SU-DHL-6 (cell line): ENCODE measurements around the gene SMAD6.

ENCODE experiments used
- H2AFZ ChIP-seq: fragments of 200-600 bp; sonication (generic); 2 replicates; pipeline ENCODE4 v1.6.1; 2014; ENCODE audit warnings: low read depth, mild to moderate bottlenecking, moderate library complexity, mixed read lengths, antibody characterized with exemption, low read length; ENCODE audit not compliant: severe bottlenecking
- H3F3A ChIP-seq: fragments of 200-600 bp; shearing (Covaris generic); 2 replicates; pipeline ENCODE4 v1.6.0; 2016; ENCODE audit warnings: antibody characterized with exemption, mild to moderate bottlenecking; ENCODE audit not compliant: insufficient read depth
- H3K27ac ChIP-seq: fragments of 200-600 bp; sonication (generic); 2 replicates; pipeline ENCODE4 v1.5.1; 2016; ENCODE audit warnings: low read depth, mild to moderate bottlenecking, low read length, moderate library complexity, mixed read lengths
- H3K27me3 ChIP-seq: fragments of 200-600 bp; sonication (generic), shearing (Covaris generic); 2 replicates; pipeline ENCODE4 v1.6.0; 2014; ENCODE audit warnings: mild to moderate bottlenecking, low read length
- H3K36me3 ChIP-seq: fragments of 200-600 bp; sonication (generic); 2 replicates; pipeline ENCODE4 v1.6.1; 2014; ENCODE audit warnings: mild to moderate bottlenecking, low read length, mixed read lengths
- H3K4me2 ChIP-seq: fragments of 300-600, 200-600 bp; shearing (Covaris generic), sonication (generic); 2 replicates; pipeline ENCODE4 v1.6.0; 2014; ENCODE audit warnings: low read length, low read depth, mild to moderate bottlenecking; ENCODE audit not compliant: poor library complexity, severe bottlenecking
- H3K4me3 ChIP-seq: fragments of 200-600 bp; sonication (generic); 2 replicates; pipeline ENCODE4 v1.5.1; 2014; ENCODE audit warnings: antibody characterized with exemption, low read length, mild to moderate bottlenecking, mixed read lengths; ENCODE audit not compliant: insufficient read depth, poor library complexity, severe bottlenecking
- H3K79me2 ChIP-seq: fragments of 200-600 bp; sonication (generic); 2 replicates; pipeline ENCODE4 v1.6.1; 2014; ENCODE audit warnings: mild to moderate bottlenecking, low read length, moderate library complexity; ENCODE audit not compliant: insufficient read depth
- H3K9ac ChIP-seq: fragments of 200-600 bp; sonication (generic); 2 replicates; pipeline ENCODE4 v1.7.0; 2014; ENCODE audit warnings: mild to moderate bottlenecking, low read length
- H3K9me2 ChIP-seq: fragments of 200-600 bp; sonication (generic); replicated peaks from 2 replicates; pipeline ENCODE4 v1.6.1; 2014; ENCODE audit warnings: low read length; ENCODE audit not compliant: insufficient read depth
- H3K9me3 ChIP-seq: fragments of 200-600 bp; sonication (generic); 2 replicates; pipeline ENCODE4 v1.6.1; 2014; ENCODE audit warnings: low read length, mixed read lengths; ENCODE audit not compliant: insufficient read depth
- H4K20me1 ChIP-seq: fragments of 200-600 bp; sonication (generic); 2 replicates; pipeline ENCODE4 v1.6.1; 2014; ENCODE audit warnings: low read depth, mild to moderate bottlenecking, antibody characterized with exemption, low read length, moderate library complexity, mixed read lengths
- EZH2phosphoT487 ChIP-seq: fragments of 200-600 bp; sonication (generic), shearing (Covaris generic); conservative IDR thresholded peaks from 2 replicates; pipeline ENCODE4 v1.6.1; 2018; ENCODE audit warnings: mild to moderate bottlenecking, antibody characterized with exemption, low read length, moderate library complexity, mixed read lengths
- TF ChIP-seq, protein P1 (sequence below): fragments of 200-600 bp; sonication (generic); IDR thresholded peaks from one replicate; pipeline ENCODE4 v1.5.1; 2017; ENCODE audit warnings: antibody characterized with exemption, mild to moderate bottlenecking, low read length, moderate library complexity; ENCODE audit not compliant: insufficient read depth, poor library complexity, severe bottlenecking

The SMAD6 gene

DNA sequence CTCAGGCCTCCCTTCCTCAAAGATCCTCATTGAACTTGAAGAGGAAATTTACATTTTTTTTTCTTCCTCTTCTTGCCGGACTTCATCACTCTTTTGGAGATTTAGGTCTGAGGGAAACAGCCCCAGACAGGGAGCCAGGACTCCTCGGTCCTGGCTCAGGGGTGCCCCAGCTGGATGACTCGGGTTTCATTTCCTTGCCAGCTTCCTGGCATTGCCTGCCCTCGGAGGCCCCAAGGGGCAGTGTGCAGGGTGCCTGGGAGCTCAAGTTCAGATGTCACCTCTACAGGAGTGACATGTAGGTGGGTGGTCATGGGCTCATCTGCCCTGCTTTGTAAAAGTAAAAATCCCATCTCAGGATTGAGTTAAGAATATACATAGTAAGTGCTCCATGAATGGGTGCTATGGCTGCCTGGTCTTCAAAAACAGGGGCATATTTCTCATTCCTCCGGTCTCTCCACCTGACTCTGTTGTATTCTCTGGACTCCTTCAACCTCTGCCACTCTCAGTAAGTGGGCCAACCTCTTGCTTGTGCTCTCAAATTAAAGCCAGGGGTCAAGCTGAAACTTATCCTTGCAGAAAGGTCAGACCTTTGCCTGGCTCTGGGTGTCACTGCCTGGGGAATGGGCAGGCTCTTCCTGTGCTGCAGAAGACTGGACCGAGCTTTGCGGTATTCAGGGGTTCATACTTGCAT is 51.8 kb downstream of the SMAD6 start:
- Histone ChIP-seq H4K20me1 (no peaks in the 10 kb centered on the region), H3K4me2 (no peak overlapping the region), H3F3A (no peaks in the 10 kb centered on the region), H3K27me3 (no peaks in the 10 kb centered on the region), H3K79me2 (no peaks in the 10 kb centered on the region), H3K9me3 (peaks cover 3% of the 10 kb centered on the region; the same call in 1 of the 2 replicates), H2AFZ (no peak overlapping the region), H3K36me3 (no peaks in the 10 kb centered on the region), H3K4me3 (no peak overlapping the region), H3K9ac (no peak overlapping the region), H3K9me2 (no peaks in the 10 kb centered on the region), H3K27ac (no peak overlapping the region)
- TF ChIP-seq, protein P1, sequence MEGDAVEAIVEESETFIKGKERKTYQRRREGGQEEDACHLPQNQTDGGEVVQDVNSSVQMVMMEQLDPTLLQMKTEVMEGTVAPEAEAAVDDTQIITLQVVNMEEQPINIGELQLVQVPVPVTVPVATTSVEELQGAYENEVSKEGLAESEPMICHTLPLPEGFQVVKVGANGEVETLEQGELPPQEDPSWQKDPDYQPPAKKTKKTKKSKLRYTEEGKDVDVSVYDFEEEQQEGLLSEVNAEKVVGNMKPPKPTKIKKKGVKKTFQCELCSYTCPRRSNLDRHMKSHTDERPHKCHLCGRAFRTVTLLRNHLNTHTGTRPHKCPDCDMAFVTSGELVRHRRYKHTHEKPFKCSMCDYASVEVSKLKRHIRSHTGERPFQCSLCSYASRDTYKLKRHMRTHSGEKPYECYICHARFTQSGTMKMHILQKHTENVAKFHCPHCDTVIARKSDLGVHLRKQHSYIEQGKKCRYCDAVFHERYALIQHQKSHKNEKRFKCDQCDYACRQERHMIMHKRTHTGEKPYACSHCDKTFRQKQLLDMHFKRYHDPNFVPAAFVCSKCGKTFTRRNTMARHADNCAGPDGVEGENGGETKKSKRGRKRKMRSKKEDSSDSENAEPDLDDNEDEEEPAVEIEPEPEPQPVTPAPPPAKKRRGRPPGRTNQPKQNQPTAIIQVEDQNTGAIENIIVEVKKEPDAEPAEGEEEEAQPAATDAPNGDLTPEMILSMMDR, result no peak
- TF ChIP-seq EZH2phosphoT487, result no peak

DNA sequence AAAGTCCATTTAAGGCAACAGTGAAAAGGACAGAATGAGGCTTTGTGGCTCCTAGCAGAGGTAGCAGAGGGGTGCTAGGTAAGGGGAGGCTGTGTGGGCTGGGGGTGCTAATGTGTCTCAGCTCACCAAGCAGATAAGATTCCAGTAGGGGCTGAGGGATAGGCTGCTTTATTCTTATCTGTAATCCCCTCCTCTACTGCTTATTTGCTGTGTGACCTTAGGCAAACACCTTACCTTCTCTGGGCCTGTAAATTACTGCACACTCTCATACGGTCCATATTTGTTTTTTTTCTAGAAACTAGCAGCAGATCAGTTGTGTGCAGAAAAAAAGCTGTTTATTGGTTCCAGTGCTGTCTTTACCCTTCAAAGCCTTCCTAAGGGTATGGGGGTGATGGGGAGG is 52.8 kb downstream of the SMAD6 start:
- H4K20me1 ChIP-seq, result no peaks in the 10 kb centered on the region
- H3K4me3 ChIP-seq, result no peak overlapping the region
- peaks cover 3% of the 10 kb centered on the region; the same call in 1 of the 2 replicates for H3K9me3 ChIP-seq
- TF ChIP-seq EZH2phosphoT487, result no peak
- TF ChIP-seq, protein P1, result no peak
- H3K36me3 ChIP-seq, result no peaks in the 10 kb centered on the region
- no peaks in the 10 kb centered on the region for H3K79me2 ChIP-seq
- no peaks in the 10 kb centered on the region for H3K9me2 ChIP-seq
- H3F3A ChIP-seq, result no peaks in the 10 kb centered on the region
- no peak overlapping the region for H3K4me2 ChIP-seq
- no peak overlapping the region for H2AFZ ChIP-seq
- H3K9ac ChIP-seq, result no peak overlapping the region
- no peak overlapping the region for H3K27ac ChIP-seq
- no peaks in the 10 kb centered on the region for H3K27me3 ChIP-seq

DNA sequence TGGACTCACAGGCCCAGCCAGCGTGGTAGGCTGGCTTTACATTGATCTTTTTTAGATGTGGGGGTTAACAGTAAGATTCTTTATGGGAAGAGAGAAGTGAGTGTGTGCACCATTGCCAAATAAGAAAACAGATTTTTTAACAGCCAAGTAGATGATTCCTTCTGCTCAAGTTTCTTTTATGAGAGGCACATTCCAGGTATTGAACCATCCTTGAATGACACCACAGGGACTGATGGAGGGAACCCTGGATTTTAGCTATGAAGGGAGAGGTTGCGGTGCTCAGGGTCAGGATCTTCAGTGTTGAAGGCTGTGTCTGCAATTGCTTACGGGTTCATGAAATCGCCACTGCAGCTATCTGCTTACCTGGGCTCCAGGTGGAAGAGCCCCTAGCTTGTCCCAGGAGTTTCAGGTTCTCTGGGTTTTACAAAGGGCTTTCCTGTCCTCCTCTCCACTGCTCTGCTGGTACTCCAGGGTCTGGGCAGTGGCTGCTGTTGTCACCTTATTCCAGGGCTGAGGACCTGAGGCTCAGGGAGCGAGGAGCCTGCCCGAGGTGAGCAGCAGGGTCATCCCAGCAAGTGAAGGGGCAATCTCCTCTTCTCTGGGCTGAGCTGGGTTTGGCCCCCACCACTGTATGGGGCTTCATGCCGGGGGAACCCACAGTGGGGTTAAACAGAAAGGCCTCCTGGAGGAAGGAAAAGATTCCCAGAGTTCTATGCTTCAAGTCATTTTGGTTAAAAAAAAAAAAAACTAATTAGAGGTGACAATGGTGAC is 53.4 kb downstream of the SMAD6 start:
- Histone ChIP-seq H3K9ac (no peak overlapping the region), H3K4me2 (no peak overlapping the region), H3K9me2 (no peaks in the 10 kb centered on the region), H3K4me3 (no peak overlapping the region), H2AFZ (no peak overlapping the region), H3K79me2 (no peaks in the 10 kb centered on the region), H3K27me3 (no peaks in the 10 kb centered on the region), H3K9me3 (peaks cover 3% of the 10 kb centered on the region; the same call in 1 of the 2 replicates), H3F3A (no peaks in the 10 kb centered on the region), H3K27ac (no peak overlapping the region), H3K36me3 (no peaks in the 10 kb centered on the region), H4K20me1 (no peaks in the 10 kb centered on the region)
- TF ChIP-seq EZH2phosphoT487, result no peak
- TF ChIP-seq, protein P1, result no peak
